Measurements from ENCODE around the gene SMAD6. TPM values are rescaled to one million over a fixed set of nuclear protein-coding genes. Genes with fewer than 3 reads are reported as not detected.

Gene SMAD6
- total and polyA plus RNA-seq, 9 of the 15 experiments (the other 6 are each of a cell fraction or from before 2014, with no cell fraction given) = 0.10 to 15.5 (median 3.7) TPM

DNA sequence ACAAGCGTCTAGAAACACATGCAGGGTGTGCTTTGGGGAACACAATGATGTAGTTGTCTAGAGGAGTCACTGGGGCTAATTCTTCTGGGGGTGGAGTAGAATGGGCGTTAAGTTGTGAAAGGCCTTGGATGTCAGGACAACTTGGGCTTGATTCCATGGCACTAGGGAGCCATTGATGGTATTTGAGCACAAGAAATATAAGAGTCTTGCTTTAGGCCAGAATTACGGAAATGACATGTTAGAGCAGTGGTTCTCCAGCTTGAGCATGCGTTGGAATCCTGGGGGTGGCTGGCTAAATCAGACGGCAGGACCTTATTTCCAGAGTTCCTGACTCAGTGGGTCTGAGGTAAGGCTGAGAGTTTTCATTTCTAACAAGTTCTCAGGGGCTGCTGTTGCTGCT lies 29.2 kb upstream of the SMAD6 start:
- Histone ChIP-seq H4K20me1 (replicated peaks; ENCODE audit: control insufficient read depth, insufficient read depth, low read length) (peaks cover 3% of the 10 kb centered on the region; the same call in 1 of the 2 replicates), H3K27ac (ENCODE audit: extremely low read depth, low read depth, low read length) (peak overlapping the region; percentile 90), H3K27me3 (ENCODE audit: control insufficient read depth in 2 of 2, insufficient read depth in 2 of 2, low read length in 2 of 2) (no peaks in the 10 kb centered on the region), H3K9me3 (replicated peaks; ENCODE audit: control insufficient read depth, insufficient read depth, low read depth, low read length) (no peaks in the 10 kb centered on the region), H3K79me2 (ENCODE audit: control insufficient read depth, insufficient read depth, low read length) (peaks cover 31% of the 10 kb centered on the region), H3K4me2 (ENCODE audit: insufficient read depth, low read length) (peak overlapping the region; percentile 58; the same call in 1 of the 2 replicates), H2AFZ (ENCODE audit: low read depth, low read length) (peak overlapping the region; percentile 54; the same call in 1 of the 2 replicates), H3K9ac (ENCODE audit: insufficient read depth in 1 of 2, low read depth in 2 of 2, low read length in 2 of 2) (peak overlapping the region; percentile 68 to 86; a peak in 3 of 4 replicates), H3K4me3 (no peak overlapping the region), H3K9me1 (ENCODE audit: control insufficient read depth, insufficient read depth, low read length) (no peaks in the 10 kb centered on the region), H3K4me1 (replicated peaks in 1 of 2; ENCODE audit: control insufficient read depth in 2 of 2, insufficient read depth in 2 of 2, low read length in 2 of 2) (peaks cover 25 to 32% of the 10 kb centered on the region in 2 experiments), H3K36me3 (ENCODE audit: control insufficient read depth, insufficient read depth, low read length) (peaks cover 80% of the 10 kb centered on the region)
- TF ChIP-seq ZFP36 (IDR thresholded peaks at IDR 0.05; ENCODE audit: low read depth, low read length, partially characterized antibody) (peak; percentile 38), RBM25 (IDR thresholded peaks at IDR 0.05; ENCODE audit: low read depth, low read length, severe bottlenecking) (peak; percentile 76), MYC (IDR thresholded peaks at IDR 0.05; ENCODE audit: low read depth, low read length) (no peak), MYC (CRISPR knock-in tag; IDR thresholded peaks at IDR 0.05; ENCODE audit: borderline replicate concordance, low read depth) (no peak), BCOR (IDR thresholded peaks at IDR 0.05) (peak; percentile 51; the same call in 1 of the 2 replicates)
- 64% methylated on average over 5 of the region's 5 CpGs for WGBS (ENCODE audit: insufficient coverage, low coverage, missing lambda C conversion rate)
- intact Hi-C loops (cut with micrococcal nuclease) = loop anchor here (5.0 kb wide), 1 partner anchor 46 kb away; no protein-coding TSS in a partner anchor
- in situ Hi-C loops (cut with MboI) = no loop called here
- no TSS peak for BruUV-seq (replicated peaks)
- FAIRE-seq (no peak), DNase-seq (ENCODE audit: extremely low read depth in 1 of 4, low spot score in 3 of 4) (no peak), ATAC-seq (no peak)
- ChIA-PET CTCF (ENCODE audit: low intra/inter-chr PET ratio) (no interaction called here), POLR2A (interaction anchor here (0.6 to 2.1 kb wide), 6 partner anchors 10 to 29 kb away, joined by 3 to 12 read pairs (median 4); partner anchors contain the start of gene SMAD6)

Measured in K562 (cell line).